HEK293 (cell line): ENCODE results near the gene ATF6B.
A peak's percentile ranks its signal among the peaks of the same experiment; 100 is the strongest.

Experiments used
- CTCF ChIA-PET: fragments of 350-600 bp; formaldehyde crosslinking; extraction: SDS; loops from one replicate; lab custom pipeline; 2021; ENCODE audit warnings: antibody characterized with exemption; lab: Yijun Ruan, JAX
- POLR2A ChIA-PET: fragments of 300-600 bp; formaldehyde crosslinking; extraction: SDS; loops from one replicate; lab custom pipeline; 2020; ENCODE audit warnings: antibody characterized with exemption, inconsistent platforms; lab: Yijun Ruan, JAX
- H3K27ac ChIP-seq: fragments of 200-500 bp; sonication (Bioruptor generic); 2 replicates; pipeline ENCODE4 v1.5.1; 2014; ENCODE audit warnings: low read depth, low read length, control low read depth, inconsistent platforms; ENCODE audit errors: extremely low read depth
- H3K36me3 ChIP-seq, 2 experiments: fragments of 200-500 bp in 1 of 2; sonication (Bioruptor generic) in 1 of 2; 1 replicate in 1 of 2; 2 replicates in 1 of 2; pipeline ENCODE4 v1.5.1; 2014 to 2017; ENCODE audit warnings: inconsistent platforms in 2 of 2, low read length in 2 of 2; ENCODE audit not compliant: control insufficient read depth in 2 of 2, insufficient read depth in 1 of 2
- H3K4me1 ChIP-seq: fragments of 200-500 bp; sonication (Bioruptor generic); 2 replicates; pipeline ENCODE4 v1.5.1; 2014; ENCODE audit warnings: mild to moderate bottlenecking, low read length, inconsistent platforms; ENCODE audit not compliant: control insufficient read depth, insufficient read depth
- H3K4me3 ChIP-seq: 2 replicates; pipeline ENCODE4 v1.5.1; 2011; ENCODE audit warnings: low read depth, mild to moderate bottlenecking, control low read depth, low read length, moderate library complexity
- H3K9me3 ChIP-seq: fragments of 200-500 bp; sonication (Bioruptor generic); 2 replicates; pipeline ENCODE4 v1.5.1; 2014; ENCODE audit warnings: low read depth, low read length, inconsistent platforms; ENCODE audit not compliant: control insufficient read depth, insufficient read depth
- ATF2 ChIP-seq: fragments of 450-650 bp; formaldehyde crosslinking; IDR thresholded peaks from 2 replicates; pipeline ENCODE4 v1.5.1; 2016; ENCODE audit warnings: missing biosample characterization, missing genetic modification characterization, low read depth
- HOXA7 ChIP-seq: sonication (generic); formaldehyde crosslinking; IDR thresholded peaks from 2 replicates; pipeline ENCODE4 v1.8.1; 2022; ENCODE audit warnings: missing genetic modification reagents, borderline replicate concordance
- INSM2 ChIP-seq: fragments of 450-650 bp; formaldehyde crosslinking; IDR thresholded peaks from 2 replicates; pipeline ENCODE4 v1.5.1; 2016; ENCODE audit warnings: missing biosample characterization, missing genetic modification characterization
- SETDB1 ChIP-seq: IDR thresholded peaks from one replicate; pipeline ENCODE4 v1.6.1; 2017; ENCODE audit warnings: mild to moderate bottlenecking, low read length, moderate library complexity, mixed read lengths; ENCODE audit not compliant: insufficient read length
- SP2 ChIP-seq: fragments of 450-650 bp; formaldehyde crosslinking; IDR thresholded peaks from 2 replicates; pipeline ENCODE4 v1.5.1; 2016; ENCODE audit warnings: missing biosample characterization, missing genetic modification characterization
- SP7 ChIP-seq: fragments of 450-650 bp; formaldehyde crosslinking; IDR thresholded peaks from 2 replicates; pipeline ENCODE4 v1.5.1; 2016; ENCODE audit warnings: missing biosample characterization, missing genetic modification characterization
- ZBTB1 ChIP-seq: fragments of 450-650 bp; formaldehyde crosslinking; IDR thresholded peaks from 2 replicates; pipeline ENCODE4 v1.5.1; 2016; ENCODE audit warnings: missing biosample characterization, missing genetic modification characterization
- ZNF132 ChIP-seq: fragments of 450-650 bp; formaldehyde crosslinking; IDR thresholded peaks from 2 replicates; pipeline ENCODE4 v1.5.1; 2017; ENCODE audit warnings: missing biosample characterization, missing genetic modification characterization, borderline replicate concordance
- ZNF169 ChIP-seq: fragments of 450-650 bp; formaldehyde crosslinking; IDR thresholded peaks from 2 replicates; pipeline ENCODE4 v1.5.1; 2016; ENCODE audit warnings: missing biosample characterization, missing genetic modification characterization
- ZNF184 ChIP-seq: fragments of 450-650 bp; IDR thresholded peaks from 2 replicates; pipeline ENCODE4 v1.5.1; 2018; ENCODE audit warnings: missing biosample characterization, mild to moderate bottlenecking, missing genetic modification characterization
- ZNF335 ChIP-seq: fragments of 450-650 bp; formaldehyde crosslinking; conservative IDR thresholded peaks from 2 replicates; pipeline ENCODE4 v1.5.1; 2016; ENCODE audit warnings: missing biosample characterization, missing genetic modification characterization
- ZNF394 ChIP-seq: fragments of 450-650 bp; formaldehyde crosslinking; IDR thresholded peaks from 2 replicates; pipeline ENCODE4 v1.5.1; 2016; ENCODE audit warnings: missing biosample characterization, missing genetic modification characterization, mild to moderate bottlenecking, moderate library complexity, borderline replicate concordance
- ZNF600 ChIP-seq: fragments of 450-650 bp; formaldehyde crosslinking; IDR thresholded peaks from 2 replicates; pipeline ENCODE4 v1.5.1; 2016; ENCODE audit warnings: missing biosample characterization, missing genetic modification characterization
- ZNF654 ChIP-seq: fragments of 450-650 bp; formaldehyde crosslinking; IDR thresholded peaks from 2 replicates; pipeline ENCODE4 v1.5.1; 2016; ENCODE audit warnings: low read depth, missing biosample characterization, missing genetic modification characterization
- ZNF768 ChIP-seq: fragments of 450-650 bp; formaldehyde crosslinking; IDR thresholded peaks from 2 replicates; pipeline ENCODE4 v1.5.1; 2018; ENCODE audit warnings: missing biosample characterization, mild to moderate bottlenecking, missing genetic modification characterization
- TF ChIP-seq, protein P1 (sequence below): fragments of 450-650 bp; formaldehyde crosslinking; IDR thresholded peaks from 2 replicates; pipeline ENCODE4 v1.5.1; 2016; ENCODE audit warnings: missing biosample characterization, missing genetic modification characterization
- TF ChIP-seq, protein P2 (sequence below): fragments of 450-650 bp; formaldehyde crosslinking; IDR thresholded peaks from 2 replicates; pipeline ENCODE4 v1.5.1; 2016; ENCODE audit warnings: missing biosample characterization, missing genetic modification characterization
- TF ChIP-seq, protein P3 (sequence below): fragments of 450-650 bp; formaldehyde crosslinking; IDR thresholded peaks from 2 replicates; pipeline ENCODE4 v1.5.1; 2016; ENCODE audit warnings: missing biosample characterization, missing genetic modification characterization
- TF ChIP-seq, protein P4 (sequence below): fragments of 450-650 bp; formaldehyde crosslinking; IDR thresholded peaks from 2 replicates; pipeline ENCODE4 v1.5.1; 2016; ENCODE audit warnings: missing biosample characterization, missing genetic modification characterization

Gene ATF6B

DNA sequence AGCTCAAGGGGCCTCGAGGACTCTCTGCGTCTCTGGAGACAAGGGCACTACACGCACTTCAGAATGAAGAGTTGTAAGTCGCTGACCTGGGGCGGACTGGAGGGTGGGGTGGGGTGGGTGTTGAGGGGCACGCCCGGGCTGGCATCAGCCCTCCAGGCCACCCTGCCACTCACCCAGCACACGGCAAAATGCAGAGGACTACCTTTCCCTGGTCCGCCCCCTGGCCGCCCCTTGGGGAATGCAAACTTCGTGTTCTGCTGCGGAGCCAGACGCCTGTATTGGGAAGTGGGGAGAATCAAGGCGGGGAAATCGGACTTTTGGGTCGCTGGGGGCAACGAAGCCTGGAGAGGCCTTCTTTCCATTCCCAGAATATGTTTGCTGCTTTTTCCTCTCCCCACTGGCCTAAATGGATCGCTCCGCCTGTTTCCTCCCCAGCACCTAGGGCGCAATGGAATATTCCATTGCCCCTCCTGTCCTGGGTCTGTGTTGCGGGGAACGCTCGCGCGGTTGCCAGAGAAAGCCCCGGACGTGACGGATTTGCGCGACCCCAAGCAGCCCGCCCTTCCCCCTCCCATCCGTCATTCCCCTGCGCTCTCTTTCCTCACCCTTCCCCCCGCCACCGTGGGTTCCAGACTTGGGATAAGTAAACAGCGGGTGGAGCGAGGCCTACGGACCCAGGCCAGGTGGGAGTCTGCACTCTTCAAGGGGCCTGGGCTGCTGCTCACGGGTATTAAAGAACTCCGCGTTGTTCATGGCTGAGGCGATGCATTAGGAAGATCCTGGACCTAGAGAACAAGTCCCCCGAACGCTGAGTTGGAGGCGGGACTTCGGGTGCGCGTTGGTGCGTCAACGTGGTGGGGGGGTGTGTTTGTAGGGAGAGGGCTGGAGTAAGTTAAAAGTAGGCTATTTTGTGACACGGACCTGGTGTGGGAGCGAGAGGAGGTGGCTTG, 25.8 kb upstream of the ATF6B start, which contains the start of gene PPT2 (continued):
- TF ChIP-seq, protein P1, sequence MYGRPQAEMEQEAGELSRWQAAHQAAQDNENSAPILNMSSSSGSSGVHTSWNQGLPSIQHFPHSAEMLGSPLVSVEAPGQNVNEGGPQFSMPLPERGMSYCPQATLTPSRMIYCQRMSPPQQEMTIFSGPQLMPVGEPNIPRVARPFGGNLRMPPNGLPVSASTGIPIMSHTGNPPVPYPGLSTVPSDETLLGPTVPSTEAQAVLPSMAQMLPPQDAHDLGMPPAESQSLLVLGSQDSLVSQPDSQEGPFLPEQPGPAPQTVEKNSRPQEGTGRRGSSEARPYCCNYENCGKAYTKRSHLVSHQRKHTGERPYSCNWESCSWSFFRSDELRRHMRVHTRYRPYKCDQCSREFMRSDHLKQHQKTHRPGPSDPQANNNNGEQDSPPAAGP (tag by site-specific recombination), result peak; percentile 29
- TF ChIP-seq SP2 (tag by site-specific recombination) (peak; percentile 77), ZNF184 (tag by site-specific recombination) (0 out of 2 replicates have a peak, but pooled peaks have one; percentile 8), ZNF600 (tag by site-specific recombination) (peak; percentile 72), INSM2 (tag by site-specific recombination) (peak; percentile 27; the same call in 1 of the 2 replicates), SP7 (0 out of 2 replicates have a peak, but pooled peaks have one; percentile 39)

DNA sequence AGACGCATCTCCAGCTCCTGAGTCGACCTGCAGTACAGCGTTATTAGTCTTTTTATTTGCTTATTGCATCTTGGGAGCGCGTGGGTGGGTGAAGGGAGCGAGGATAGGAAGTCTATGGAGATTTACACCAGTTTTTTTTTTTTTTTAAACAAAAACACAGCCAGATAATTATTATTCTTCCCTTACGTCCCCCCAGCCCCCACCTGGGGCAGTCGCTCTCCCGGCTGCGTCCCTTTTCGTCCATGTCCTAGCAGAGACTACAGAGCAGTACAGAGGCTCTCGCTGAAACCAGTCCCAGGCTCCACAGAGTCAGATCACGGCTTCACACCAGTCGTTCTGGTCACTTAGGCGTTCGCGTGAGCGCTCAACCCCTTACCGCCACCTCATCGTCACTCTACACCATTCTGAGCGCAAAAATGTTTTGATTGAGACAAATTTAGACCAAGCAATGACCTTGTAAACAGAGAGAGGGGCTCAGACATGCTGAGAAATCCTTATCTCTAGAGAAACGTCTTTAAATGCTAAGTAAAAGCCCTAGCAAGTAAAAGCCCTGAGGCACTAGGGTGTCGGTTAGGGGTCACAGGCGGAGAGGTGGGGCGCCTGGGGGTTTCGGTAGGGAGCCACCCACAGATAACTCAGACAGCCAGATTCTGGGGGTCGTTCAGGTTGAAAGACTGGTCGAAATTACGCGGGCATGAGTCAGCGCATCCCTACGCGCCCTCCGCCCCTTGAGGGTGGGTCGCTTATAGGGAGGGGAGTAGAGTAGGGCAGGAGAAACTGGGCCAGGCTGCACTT, 24.9 kb upstream of the ATF6B start:
- H3K27ac ChIP-seq, result peak overlapping the region; percentile 80
- TF ChIP-seq SETDB1, result no peak
- TF ChIP-seq, protein P2, sequence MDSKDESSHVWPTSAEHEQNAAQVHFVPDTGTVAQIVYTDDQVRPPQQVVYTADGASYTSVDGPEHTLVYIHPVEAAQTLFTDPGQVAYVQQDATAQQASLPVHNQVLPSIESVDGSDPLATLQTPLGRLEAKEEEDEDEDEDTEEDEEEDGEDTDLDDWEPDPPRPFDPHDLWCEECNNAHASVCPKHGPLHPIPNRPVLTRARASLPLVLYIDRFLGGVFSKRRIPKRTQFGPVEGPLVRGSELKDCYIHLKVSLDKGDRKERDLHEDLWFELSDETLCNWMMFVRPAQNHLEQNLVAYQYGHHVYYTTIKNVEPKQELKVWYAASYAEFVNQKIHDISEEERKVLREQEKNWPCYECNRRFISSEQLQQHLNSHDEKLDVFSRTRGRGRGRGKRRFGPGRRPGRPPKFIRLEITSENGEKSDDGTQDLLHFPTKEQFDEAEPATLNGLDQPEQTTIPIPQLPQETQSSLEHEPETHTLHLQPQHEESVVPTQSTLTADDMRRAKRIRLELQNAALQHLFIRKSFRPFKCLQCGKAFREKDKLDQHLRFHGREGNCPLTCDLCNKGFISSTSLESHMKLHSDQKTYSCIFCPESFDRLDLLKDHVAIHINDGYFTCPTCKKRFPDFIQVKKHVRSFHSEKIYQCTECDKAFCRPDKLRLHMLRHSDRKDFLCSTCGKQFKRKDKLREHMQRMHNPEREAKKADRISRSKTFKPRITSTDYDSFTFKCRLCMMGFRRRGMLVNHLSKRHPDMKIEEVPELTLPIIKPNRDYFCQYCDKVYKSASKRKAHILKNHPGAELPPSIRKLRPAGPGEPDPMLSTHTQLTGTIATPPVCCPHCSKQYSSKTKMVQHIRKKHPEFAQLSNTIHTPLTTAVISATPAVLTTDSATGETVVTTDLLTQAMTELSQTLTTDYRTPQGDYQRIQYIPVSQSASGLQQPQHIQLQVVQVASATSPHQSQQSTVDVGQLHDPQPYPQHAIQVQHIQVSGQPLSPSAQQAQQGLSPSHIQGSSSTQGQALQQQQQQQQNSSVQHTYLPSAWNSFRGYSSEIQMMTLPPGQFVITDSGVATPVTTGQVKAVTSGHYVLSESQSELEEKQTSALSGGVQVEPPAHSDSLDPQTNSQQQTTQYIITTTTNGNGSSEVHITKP (tag by site-specific recombination), result no peak
- no peak for TF ChIP-seq ATF2
- no peak for TF ChIP-seq INSM2 (tag by site-specific recombination)
- TF ChIP-seq ZNF184 (tag by site-specific recombination), result no peak
- no peak for TF ChIP-seq ZBTB1
- TF ChIP-seq ZNF654 (tag by site-specific recombination), result no peak
- no peak for TF ChIP-seq ZNF768 (tag by site-specific recombination)
- TF ChIP-seq, protein P3, sequence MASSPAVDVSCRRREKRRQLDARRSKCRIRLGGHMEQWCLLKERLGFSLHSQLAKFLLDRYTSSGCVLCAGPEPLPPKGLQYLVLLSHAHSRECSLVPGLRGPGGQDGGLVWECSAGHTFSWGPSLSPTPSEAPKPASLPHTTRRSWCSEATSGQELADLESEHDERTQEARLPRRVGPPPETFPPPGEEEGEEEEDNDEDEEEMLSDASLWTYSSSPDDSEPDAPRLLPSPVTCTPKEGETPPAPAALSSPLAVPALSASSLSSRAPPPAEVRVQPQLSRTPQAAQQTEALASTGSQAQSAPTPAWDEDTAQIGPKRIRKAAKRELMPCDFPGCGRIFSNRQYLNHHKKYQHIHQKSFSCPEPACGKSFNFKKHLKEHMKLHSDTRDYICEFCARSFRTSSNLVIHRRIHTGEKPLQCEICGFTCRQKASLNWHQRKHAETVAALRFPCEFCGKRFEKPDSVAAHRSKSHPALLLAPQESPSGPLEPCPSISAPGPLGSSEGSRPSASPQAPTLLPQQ, result no peak
- no peak for TF ChIP-seq HOXA7 (CRISPR knock-in tag)
- no peak; the same call in 1 of the 2 replicates for TF ChIP-seq ZNF394 (tag by site-specific recombination)
- TF ChIP-seq, protein P4, sequence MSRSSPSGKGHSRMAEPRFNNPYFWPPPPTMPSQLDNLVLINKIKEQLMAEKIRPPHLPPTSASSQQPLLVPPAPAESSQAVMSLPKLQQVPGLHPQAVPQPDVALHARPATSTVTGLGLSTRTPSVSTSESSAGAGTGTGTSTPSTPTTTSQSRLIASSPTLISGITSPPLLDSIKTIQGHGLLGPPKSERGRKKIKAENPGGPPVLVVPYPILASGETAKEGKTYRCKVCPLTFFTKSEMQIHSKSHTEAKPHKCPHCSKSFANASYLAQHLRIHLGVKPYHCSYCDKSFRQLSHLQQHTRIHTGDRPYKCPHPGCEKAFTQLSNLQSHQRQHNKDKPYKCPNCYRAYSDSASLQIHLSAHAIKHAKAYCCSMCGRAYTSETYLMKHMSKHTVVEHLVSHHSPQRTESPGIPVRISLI, result no peak
- TF ChIP-seq ZNF132, result no peak
- TF ChIP-seq ZNF169 (tag by site-specific recombination), result no peak
- peak; percentile 33 for TF ChIP-seq ZNF335 (tag by site-specific recombination)

More for the DNA sequence above, 24.9 kb upstream of the ATF6B start:
- Histone ChIP-seq H3K4me1 (peaks cover 7% of the 10 kb centered on the region; the same call in 1 of the 2 replicates), H3K9me3 (no peaks in the 10 kb centered on the region), H3K4me3 (peak overlapping the region; percentile 66), H3K36me3 (peaks cover 17 to 29% of the 10 kb centered on the region in 2 experiments)
- POLR2A ChIA-PET, result interaction anchor here (0.6 to 3.4 kb wide), 11 partner anchors 8 to 817 kb away, joined by 3 to 38 read pairs (median 6); partner anchors contain the start of genes AGPAT1, ATF6B, DDX39B and FKBPL
- CTCF ChIA-PET, result interaction anchor here (0.6 to 1.7 kb wide), 9 partner anchors 11 to 1224 kb away, joined by 3 to 8 read pairs (median 4); partner anchors contain the start of gene EGFL8
